Large intestine (tissue), 3 donors: Measurements from ENCODE around the gene SEMA4D. TPM values are rescaled to one million over a fixed set of nuclear protein-coding genes. Genes with fewer than 3 reads are reported as not detected.

Experiments used
- DNase-seq, 2 donors: peaks; one replicate each; pipeline versions ENCODE4 v3.0.0 to v3.0.0-alpha.2; 2013
- H3K27ac ChIP-seq: one replicate; pipeline ENCODE4 v1.5.1; 2013; ENCODE audit warnings: low read length
- H3K27me3 ChIP-seq: 2 replicates; pipeline ENCODE4 v1.6.1; 2013; ENCODE audit warnings: low read length; ENCODE audit not compliant: control insufficient read depth, insufficient read depth
- H3K36me3 ChIP-seq: 2 replicates; pipeline ENCODE4 v1.6.1; 2013; ENCODE audit warnings: low read length; ENCODE audit not compliant: control insufficient read depth, insufficient read depth
- H3K4me1 ChIP-seq: one replicate; pipeline ENCODE4 v1.6.1; 2013; ENCODE audit warnings: low read length; ENCODE audit not compliant: control insufficient read depth, insufficient read depth
- H3K4me3 ChIP-seq: one replicate; pipeline ENCODE4 v1.5.1; 2013; ENCODE audit warnings: low read length
- H3K9me3 ChIP-seq: one replicate; pipeline ENCODE4 v1.6.1; 2013; ENCODE audit warnings: mild to moderate bottlenecking, low read depth, low read length, moderate library complexity; ENCODE audit not compliant: control insufficient read depth
- WGBS: methylation state at CpG from one replicate; pipeline ENCODE4 v1.1.5; 2013; ENCODE audit warnings: low lambda C conversion rate; ENCODE audit not compliant: insufficient coverage; 5-methylcytosine and 5-hydroxymethylcytosine counted together
- polyA plus RNA-seq: library from polyadenylated mRNA; unstranded; fragments of 120-200 nt; gene quantifications from one replicate; pipeline ENCODE4 v1.2.1, GENCODE V29; 2013

SEMA4D gene
- polyA plus RNA-seq, 1 donor, result 32.8 TPM

GRCh38 chr9:89446261-89446960 is 51.5 kb downstream of the SEMA4D start:
- no peaks in the 10 kb centered on the region for H3K27me3 ChIP-seq
- no peak overlapping the region for H3K27ac ChIP-seq
- peaks cover 5% of the 10 kb centered on the region for H3K36me3 ChIP-seq
- DNase-seq, result no peak
- H3K4me1 ChIP-seq, result peaks cover 6% of the 10 kb centered on the region
- H3K9me3 ChIP-seq, result no peaks in the 10 kb centered on the region
- H3K4me3 ChIP-seq, result no peak overlapping the region
- WGBS, result no CpG with 5 or more reads among the region's 13 CpGs

GRCh38 chr9:89445801-89446251 is 52.1 kb downstream of the SEMA4D start:
- WGBS, result no CpG with 5 or more reads among the region's 8 CpGs
- H3K27ac ChIP-seq, result no peak overlapping the region
- DNase-seq, result no peak
- peaks cover 5% of the 10 kb centered on the region for H3K36me3 ChIP-seq
- no peaks in the 10 kb centered on the region for H3K27me3 ChIP-seq
- no peak overlapping the region for H3K4me3 ChIP-seq
- H3K4me1 ChIP-seq, result peaks cover 6% of the 10 kb centered on the region
- H3K9me3 ChIP-seq, result no peaks in the 10 kb centered on the region

- peaks cover 5% of the 10 kb centered on the region for H3K36me3 ChIP-seq
- WGBS, result no CpG with 5 or more reads among the region's 16 CpGs
- peaks cover 6% of the 10 kb centered on the region for H3K4me1 ChIP-seq
- H3K27me3 ChIP-seq, result no peaks in the 10 kb centered on the region
- no peak for DNase-seq
- no peak overlapping the region for H3K4me3 ChIP-seq
- H3K27ac ChIP-seq, result no peak overlapping the region
- no peaks in the 10 kb centered on the region for H3K9me3 ChIP-seq
Observed at GRCh38 chr9:89444925-89445765, 52.8 kb downstream of the SEMA4D start.

GRCh38 chr9:89444274-89444673 is 53.6 kb downstream of the SEMA4D start:
- H3K9me3 ChIP-seq, result no peaks in the 10 kb centered on the region
- WGBS, result no CpG with 5 or more reads among the region's 9 CpGs
- no peak overlapping the region for H3K27ac ChIP-seq
- peaks cover 5% of the 10 kb centered on the region for H3K36me3 ChIP-seq
- no peaks in the 10 kb centered on the region for H3K27me3 ChIP-seq
- DNase-seq, result no peak
- peaks cover 6% of the 10 kb centered on the region for H3K4me1 ChIP-seq
- no peak overlapping the region for H3K4me3 ChIP-seq

GRCh38 chr9:89442981-89443814 is 54.7 kb downstream of the SEMA4D start:
- H3K27ac ChIP-seq, result no peak overlapping the region
- no CpG with 5 or more reads among the region's 22 CpGs for WGBS
- no peaks in the 10 kb centered on the region for H3K9me3 ChIP-seq
- peaks cover 5% of the 10 kb centered on the region for H3K36me3 ChIP-seq
- peaks cover 6% of the 10 kb centered on the region for H3K4me1 ChIP-seq
- no peak overlapping the region for H3K4me3 ChIP-seq
- no peak for DNase-seq
- no peaks in the 10 kb centered on the region for H3K27me3 ChIP-seq

- H3K4me3 ChIP-seq, result no peak overlapping the region
- H3K4me1 ChIP-seq, result peaks cover 6% of the 10 kb centered on the region
- H3K27ac ChIP-seq, result no peak overlapping the region
- H3K9me3 ChIP-seq, result no peaks in the 10 kb centered on the region
- DNase-seq, result no peak
- peaks cover 5% of the 10 kb centered on the region for H3K36me3 ChIP-seq
- H3K27me3 ChIP-seq, result no peaks in the 10 kb centered on the region
- WGBS, result no CpG with 5 or more reads among the region's 9 CpGs
Observed at GRCh38 chr9:89442501-89442978, 55.4 kb downstream of the SEMA4D start.

- no peak overlapping the region for H3K4me3 ChIP-seq
- H3K9me3 ChIP-seq, result no peaks in the 10 kb centered on the region
- no peak for DNase-seq
- no peak overlapping the region for H3K27ac ChIP-seq
- no peaks in the 10 kb centered on the region for H3K27me3 ChIP-seq
- H3K4me1 ChIP-seq, result peaks cover 8% of the 10 kb centered on the region
- WGBS, result no CpG with 5 or more reads among the region's 8 CpGs
- H3K36me3 ChIP-seq, result peaks cover 5% of the 10 kb centered on the region
Observed at GRCh38 chr9:89441986-89442385, 55.9 kb downstream of the SEMA4D start.

- WGBS, result no CpG with 5 or more reads among the region's 3 CpGs
- peaks cover 5% of the 10 kb centered on the region for H3K36me3 ChIP-seq
- H3K4me3 ChIP-seq, result no peak overlapping the region
- H3K27me3 ChIP-seq, result no peaks in the 10 kb centered on the region
- no peak overlapping the region for H3K27ac ChIP-seq
- DNase-seq, result no peak
- H3K4me1 ChIP-seq, result peaks cover 10% of the 10 kb centered on the region
- no peaks in the 10 kb centered on the region for H3K9me3 ChIP-seq
Observed at GRCh38 chr9:89441655-89441970, 56.3 kb downstream of the SEMA4D start.

GRCh38 chr9:89440951-89441654 is 56.8 kb downstream of the SEMA4D start:
- WGBS, result no CpG with 5 or more reads among the region's 16 CpGs
- no peak overlapping the region for H3K4me3 ChIP-seq

More at GRCh38 chr9:89440951-89441654, 56.8 kb downstream of the SEMA4D start:
- H3K9me3 ChIP-seq, result no peaks in the 10 kb centered on the region
- H3K27me3 ChIP-seq, result no peaks in the 10 kb centered on the region
- DNase-seq, result no peak
- peaks cover 10% of the 10 kb centered on the region for H3K4me1 ChIP-seq
- no peak overlapping the region for H3K27ac ChIP-seq
- peaks cover 5% of the 10 kb centered on the region for H3K36me3 ChIP-seq
